Ishikawa (cell line): ENCODE measurements around the gene CELA3B.

Source experiments
- CREB1 ChIP-seq: IDR thresholded peaks from 2 replicates; pipeline ENCODE4 v1.6.1; 2012; ENCODE audit warnings: low read depth
- EP300 ChIP-seq: IDR thresholded peaks from 2 replicates; pipeline ENCODE4 v1.6.1; 2012; ENCODE audit warnings: borderline replicate concordance
- MAX ChIP-seq: IDR thresholded peaks from 2 replicates; pipeline ENCODE4 v1.6.1; 2012

DNA sequence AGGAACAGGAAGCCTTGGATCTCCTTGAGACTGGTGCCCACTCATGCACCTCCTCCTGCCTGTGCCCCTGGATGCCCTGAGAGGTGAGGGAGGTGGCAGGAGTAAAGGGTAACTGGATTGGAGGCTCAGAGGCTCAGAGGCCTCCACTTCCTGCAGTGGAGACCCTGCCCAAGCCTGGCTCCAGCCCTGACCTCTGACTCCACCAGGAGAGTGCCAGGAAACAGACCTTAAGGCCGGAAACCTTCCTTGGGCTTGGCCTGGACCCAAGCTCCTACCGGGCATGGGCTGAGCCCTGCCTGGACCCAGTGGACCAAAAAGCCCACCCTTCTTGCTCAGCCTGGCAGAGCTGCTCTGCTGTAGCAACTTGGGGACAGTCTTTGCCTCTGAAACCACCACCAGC, 15.0 kb upstream of the CELA3B start:
- TF ChIP-seq EP300 (no peak), CREB1 (no peak), MAX (no peak)
